ENCODE data around the gene NDST3.

- TF ChIP-seq CTCF (conservative IDR thresholded peaks at IDR 0.05; ENCODE audit: low read depth, low read length), result no peak
- no peak for TF ChIP-seq EZH2 (IDR thresholded peaks at IDR 0.05; ENCODE audit: low read length, unreplicated experiment)
Measured at GRCh38 chr4:118278473-118279274, 244.4 kb downstream of the NDST3 start.
